Measurements from ENCODE around the gene DNAJA2.

DNAJA2 gene

GRCh38 chr16:46975908-46976470 is 2.5 kb upstream of the DNAJA2 start:
- no peak for DNase-seq (ENCODE audit: low read depth)
- no peak overlapping the region for H3K4me3 ChIP-seq (ENCODE audit: low read length)
- TF ChIP-seq CTCF (conservative IDR thresholded peaks at IDR 0.05; ENCODE audit: low read length): no peak

GRCh38 chr16:46975165-46975564 is 1.7 kb upstream of the DNAJA2 start:
- no peak for DNase-seq (ENCODE audit: low read depth)
- no peak for TF ChIP-seq CTCF (conservative IDR thresholded peaks at IDR 0.05; ENCODE audit: low read length)
- H3K4me3 ChIP-seq (ENCODE audit: low read length): no peak overlapping the region

- peak overlapping the region; percentile 85 for H3K4me3 ChIP-seq (ENCODE audit: low read length)
- TF ChIP-seq CTCF (conservative IDR thresholded peaks at IDR 0.05; ENCODE audit: low read length): peak; percentile 24
- DNase-seq (ENCODE audit: low read depth): peak; percentile 11
Observed at GRCh38 chr16:46974352-46974751, 878 bp upstream of the DNAJA2 start.

- TF ChIP-seq CTCF (conservative IDR thresholded peaks at IDR 0.05; ENCODE audit: low read length): no peak
- H3K4me3 ChIP-seq (ENCODE audit: low read length): peak overlapping the region; percentile 85
- DNase-seq (ENCODE audit: low read depth): no peak
Observed at GRCh38 chr16:46973996-46974324, 486 bp upstream of the DNAJA2 start.

GRCh38 chr16:46972429-46973206 is 856 bp downstream of the DNAJA2 start:
- DNase-seq (ENCODE audit: low read depth): peak; percentile 39
- no peak for TF ChIP-seq CTCF (conservative IDR thresholded peaks at IDR 0.05; ENCODE audit: low read length)
- peak overlapping the region; percentile 85 for H3K4me3 ChIP-seq (ENCODE audit: low read length)

GRCh38 chr16:46971271-46971670 is 2.2 kb downstream of the DNAJA2 start:
- no peak overlapping the region for H3K4me3 ChIP-seq (ENCODE audit: low read length)
- no peak for TF ChIP-seq CTCF (conservative IDR thresholded peaks at IDR 0.05; ENCODE audit: low read length)
- DNase-seq (ENCODE audit: low read depth): no peak

- no peak for TF ChIP-seq CTCF (conservative IDR thresholded peaks at IDR 0.05; ENCODE audit: low read length)
- no peak overlapping the region for H3K4me3 ChIP-seq (ENCODE audit: low read length)
- no peak for DNase-seq (ENCODE audit: low read depth)
Observed at GRCh38 chr16:46970089-46970488, 3.4 kb downstream of the DNAJA2 start.
